GM21423 (cell line): ENCODE results near the gene FCN2.

Experiments
- ATAC-seq: cut with Tn5 transposase; IDR thresholded peaks from one replicate; pipeline ENCODE4 v1.9.1; 2021; ENCODE audit warnings: mild to moderate bottlenecking, moderate library complexity; ENCODE audit not compliant: unreplicated experiment

The FCN2 gene

DNA sequence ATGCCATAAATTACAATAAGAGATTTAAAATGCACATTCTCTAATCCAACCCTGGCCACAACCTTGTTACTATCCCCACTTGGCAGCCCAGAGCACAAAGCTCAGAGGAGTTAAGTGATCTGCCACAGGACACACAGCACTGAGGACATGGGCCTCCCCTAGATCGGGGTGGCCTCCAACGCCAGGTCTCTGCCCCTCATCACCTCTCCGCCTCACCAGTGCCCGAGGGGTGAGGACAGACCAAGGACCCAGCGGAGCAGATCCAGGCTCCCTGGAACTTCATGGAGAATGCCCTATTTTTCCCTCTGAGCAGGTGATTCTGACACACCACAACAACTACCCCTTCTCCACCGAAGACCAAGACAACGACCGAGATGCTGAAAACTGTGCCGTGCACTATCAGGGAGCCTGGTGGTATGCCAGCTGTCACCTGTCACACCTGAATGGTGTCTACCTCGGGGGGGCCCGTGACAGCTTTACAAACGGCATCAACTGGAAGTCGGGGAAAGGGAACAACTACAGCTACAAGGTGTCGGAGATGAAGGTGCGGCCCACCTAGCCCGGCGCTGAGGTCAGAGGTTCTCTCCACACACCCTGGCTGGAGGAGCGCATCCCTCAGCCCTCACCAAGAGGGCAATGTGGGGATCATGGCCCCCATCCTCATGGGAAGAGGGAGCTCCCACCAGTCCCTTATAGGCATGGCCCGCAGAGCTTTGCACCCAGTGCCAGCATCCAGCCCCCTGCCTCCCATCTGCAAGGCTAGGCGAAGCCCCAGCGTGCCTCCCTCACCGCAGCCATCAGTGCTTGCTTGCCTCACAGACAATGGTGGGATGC, 12.5 kb upstream of the FCN2 start:
- ATAC-seq: no peak

DNA sequence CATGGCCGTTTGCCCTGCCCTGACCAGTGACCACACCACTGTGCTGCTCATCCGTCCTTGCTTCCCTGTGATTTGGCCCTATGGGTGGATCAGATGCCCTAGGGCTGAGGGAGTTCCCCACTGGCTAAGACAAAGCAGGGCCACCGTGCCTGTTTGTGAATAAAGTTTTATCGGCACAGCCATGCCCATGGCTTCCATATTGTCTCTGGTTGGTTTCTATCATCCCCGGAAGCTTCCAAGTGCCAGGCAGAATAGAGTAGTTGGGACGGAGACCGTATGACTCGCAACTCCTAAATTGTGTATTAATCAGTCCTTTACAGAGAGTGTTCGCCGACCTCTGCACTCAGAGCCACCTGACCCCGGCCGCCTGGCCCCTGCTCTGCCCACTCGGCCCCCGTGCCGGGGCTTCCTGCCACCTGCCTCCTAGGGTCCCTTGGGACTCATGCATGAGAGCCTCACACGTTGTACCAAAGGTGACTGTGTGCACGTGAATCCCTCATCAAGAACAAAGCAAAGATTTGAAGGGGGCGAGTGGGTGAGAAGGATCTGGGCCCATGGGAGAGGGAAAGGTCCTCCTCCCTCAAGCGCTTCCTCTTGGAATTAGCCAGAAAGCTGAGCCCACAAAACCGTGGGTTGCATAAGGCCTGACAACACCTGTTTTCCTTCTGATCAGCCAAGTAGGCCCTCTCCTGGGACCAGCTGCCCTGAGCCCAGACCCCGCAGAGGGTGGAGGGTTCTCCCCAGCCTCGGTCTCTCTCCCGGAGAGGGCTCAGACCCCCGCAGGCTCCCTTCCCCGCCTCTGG, 11.7 kb upstream of the FCN2 start:
- no peak for ATAC-seq

DNA sequence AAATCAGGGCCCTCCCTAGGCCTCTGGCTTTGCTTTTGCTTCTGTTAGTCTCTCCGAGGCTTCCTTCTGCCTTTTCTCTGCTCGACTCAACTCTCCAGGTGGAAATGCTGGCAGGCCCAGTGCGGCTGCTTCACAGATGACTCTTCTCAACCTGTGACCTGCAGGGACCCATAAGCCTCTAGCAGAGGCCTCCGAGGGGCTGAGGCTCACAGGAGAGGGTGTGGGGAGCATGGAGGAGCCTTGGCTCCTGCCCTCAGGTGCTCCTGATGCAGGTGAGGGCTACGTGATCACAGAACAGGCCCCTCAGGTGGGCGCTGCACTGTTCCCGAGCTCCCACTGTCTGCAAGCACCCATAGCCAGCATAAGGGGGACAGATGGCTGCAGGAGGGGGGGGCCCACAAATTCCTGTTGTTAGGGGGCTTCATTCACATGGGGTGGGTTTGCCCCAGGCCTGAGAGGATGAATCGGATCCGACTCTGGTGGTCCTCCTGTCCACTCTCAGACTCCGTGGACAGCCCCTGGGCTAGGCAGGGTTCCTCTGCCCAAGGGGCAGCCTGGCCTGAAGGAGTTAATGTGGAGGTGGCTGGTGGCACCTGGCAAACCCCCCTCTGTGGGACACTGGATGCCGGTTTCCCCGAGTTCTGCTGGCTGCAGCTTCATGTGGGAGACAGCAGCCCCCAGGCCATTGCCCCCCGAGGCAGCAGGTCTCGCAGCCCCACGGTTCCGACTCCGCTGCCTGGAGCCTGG, 10.9 kb upstream of the FCN2 start:
- ATAC-seq: no peak

DNA sequence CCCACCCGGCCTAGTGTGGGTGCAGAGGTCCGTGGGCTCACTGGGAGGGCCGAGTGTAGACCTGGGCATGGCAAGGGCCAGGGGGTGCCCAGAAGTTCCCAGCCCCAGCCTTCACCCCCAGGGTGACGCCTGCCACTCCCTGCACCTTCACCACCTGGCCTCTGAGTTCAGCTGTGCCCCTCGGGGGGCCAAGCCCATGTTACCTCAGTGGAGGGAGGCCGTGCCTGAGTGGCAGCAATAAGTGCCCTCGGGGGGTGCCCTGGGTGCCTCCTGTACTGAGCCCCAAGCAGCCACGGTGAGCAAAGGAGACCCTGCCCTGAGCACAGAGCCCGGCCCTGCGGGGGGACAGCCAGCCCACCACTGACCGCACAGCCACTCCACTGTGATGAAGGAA, 10.3 kb upstream of the FCN2 start:
- no peak for ATAC-seq

DNA sequence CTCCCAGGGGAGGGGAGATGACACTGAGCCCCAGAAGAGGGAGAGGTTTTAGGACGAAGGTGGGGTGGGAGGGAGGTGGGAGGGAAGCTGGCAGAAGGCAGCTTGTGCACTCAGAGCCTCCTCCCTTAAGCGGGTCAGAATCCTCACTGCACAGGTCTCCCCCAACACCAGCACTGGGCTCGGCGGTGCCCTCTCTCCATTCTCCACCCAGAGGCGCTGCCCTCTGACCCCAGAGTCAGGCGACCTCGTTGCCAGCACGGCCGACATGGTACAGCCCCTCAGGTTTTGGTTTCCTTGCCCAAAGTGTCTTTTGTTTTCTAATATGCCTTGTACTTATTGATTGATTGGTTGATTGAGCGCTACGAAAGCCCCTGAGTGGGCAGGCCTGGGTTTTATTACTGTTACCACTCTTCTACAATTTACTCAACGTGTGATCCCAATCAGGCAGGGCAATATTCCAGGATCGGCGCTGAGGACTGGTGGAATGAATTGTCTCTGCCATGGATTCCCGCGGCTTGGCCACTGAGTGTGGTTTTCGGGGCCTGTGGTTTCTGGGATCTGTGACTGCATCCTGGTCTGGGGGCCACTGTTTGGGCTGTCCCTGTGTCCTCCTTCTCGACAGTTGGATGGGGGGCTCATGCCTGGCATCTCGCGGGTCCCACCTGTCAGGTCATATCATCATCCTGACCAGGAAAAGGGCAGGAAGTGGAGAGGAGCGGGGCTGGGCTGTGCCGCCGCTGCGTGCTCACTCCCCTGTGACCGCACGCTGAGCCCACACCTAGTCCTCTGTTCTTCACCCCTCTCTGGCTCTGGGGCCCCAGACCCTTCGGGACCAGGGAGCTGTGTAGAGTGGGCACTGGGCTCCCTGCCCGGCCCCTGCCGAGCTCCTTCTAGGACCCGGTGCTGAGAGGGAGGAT, 9.6 kb upstream of the FCN2 start:
- ATAC-seq: no peak

DNA sequence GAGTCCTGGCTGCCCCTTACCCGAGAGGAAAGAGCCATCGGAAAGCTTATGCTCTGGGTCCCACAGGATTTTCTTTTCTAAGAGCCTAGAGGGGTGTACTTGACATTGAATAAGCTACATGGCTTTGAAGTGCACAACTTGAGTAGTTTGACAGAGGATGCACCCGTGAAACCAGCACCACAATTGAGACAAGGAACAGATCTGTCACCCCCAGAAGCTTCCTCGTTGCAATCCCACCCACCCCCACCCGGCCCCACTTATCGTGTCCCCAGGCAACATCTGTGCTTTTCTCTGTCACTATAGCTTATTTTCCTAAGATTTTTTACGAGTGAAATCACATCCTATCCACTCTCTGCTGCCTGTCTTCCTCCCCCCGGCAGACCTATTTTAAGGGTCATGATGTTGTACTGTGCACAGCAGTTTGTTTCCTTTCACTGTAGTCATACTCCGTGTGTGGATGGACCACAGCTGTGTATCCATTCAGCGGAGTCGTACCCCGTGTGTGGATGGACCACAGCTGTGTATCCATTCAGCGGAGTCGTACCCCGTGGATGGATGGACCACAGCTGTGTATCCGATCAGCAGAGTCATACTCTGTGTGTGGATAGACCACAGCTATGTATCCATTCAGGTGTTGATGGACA, 8.8 kb upstream of the FCN2 start:
- no peak for ATAC-seq

DNA sequence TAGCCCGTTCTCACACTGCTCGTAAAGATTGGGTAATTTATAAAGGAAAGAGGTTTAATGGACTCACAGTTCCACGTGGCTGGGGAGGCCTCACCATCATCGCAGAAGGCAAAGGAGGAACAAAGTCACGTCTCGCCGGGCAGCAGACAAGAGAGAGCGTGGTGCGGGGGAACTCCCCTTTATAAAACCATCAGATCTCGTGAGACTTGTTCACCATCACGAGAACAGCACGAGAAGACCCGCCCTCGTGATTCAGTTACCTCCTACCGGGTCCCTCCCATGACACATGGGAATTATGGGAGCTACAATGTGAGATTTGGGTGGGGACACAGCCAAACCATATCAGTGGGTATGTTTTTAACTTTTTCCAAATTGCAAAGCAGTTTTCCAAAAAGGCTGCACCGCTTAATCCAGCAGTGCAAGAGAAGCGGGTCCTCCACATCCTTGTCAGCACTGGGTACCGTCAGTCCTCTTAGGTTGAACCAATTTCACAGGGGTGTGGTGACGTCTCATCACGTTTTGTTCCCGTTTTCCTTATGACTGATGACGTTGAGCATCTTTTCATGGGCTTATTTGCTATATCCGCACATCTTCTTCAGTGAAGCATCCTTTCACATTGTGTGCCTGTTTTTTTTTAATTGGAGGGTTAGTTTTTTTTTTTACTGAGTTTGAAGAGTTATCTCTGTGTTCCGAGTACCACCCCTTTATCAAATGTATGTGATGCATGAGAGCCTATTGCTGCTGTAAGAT, 8.0 kb upstream of the FCN2 start:
- no peak for ATAC-seq

DNA sequence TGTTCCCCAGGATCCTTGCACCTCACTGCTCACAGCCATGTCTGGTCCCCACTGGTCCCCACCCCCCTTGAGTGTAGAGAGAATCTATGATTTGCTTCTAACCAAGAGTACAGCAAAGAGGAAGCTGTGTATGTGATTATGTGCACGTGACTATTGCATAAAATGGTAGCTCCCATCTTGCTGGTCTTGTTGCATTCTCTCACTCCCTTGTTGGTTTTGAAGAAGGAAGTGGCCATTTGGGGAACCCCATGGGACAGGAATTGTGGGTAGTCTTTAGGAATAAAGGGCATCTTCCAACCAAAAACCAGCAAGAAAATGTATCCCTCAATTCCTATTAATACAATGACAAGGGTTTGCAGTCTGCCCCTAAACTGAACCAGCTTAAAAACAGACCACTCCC, 5.2 kb upstream of the FCN2 start:
- ATAC-seq: no peak

DNA sequence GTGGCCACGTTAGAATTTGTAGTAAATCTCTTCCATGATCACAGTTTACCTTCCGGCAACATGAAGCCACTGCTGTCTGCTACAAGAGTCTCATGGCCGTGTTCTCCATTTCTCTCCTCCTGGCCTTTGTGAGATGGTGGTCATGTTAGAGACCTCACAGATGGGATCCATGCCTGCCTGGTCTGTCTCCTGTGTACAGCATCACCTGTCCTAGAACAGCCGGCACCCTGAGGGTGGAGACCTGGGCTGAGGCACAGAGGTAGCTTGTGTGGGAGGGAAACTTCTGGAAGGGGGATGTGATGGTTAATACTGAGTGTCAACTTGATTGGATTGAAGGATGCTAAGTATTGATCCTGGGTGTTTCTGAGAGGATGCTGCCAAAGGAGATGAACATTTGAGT, 3.1 kb upstream of the FCN2 start:
- no peak for ATAC-seq

DNA sequence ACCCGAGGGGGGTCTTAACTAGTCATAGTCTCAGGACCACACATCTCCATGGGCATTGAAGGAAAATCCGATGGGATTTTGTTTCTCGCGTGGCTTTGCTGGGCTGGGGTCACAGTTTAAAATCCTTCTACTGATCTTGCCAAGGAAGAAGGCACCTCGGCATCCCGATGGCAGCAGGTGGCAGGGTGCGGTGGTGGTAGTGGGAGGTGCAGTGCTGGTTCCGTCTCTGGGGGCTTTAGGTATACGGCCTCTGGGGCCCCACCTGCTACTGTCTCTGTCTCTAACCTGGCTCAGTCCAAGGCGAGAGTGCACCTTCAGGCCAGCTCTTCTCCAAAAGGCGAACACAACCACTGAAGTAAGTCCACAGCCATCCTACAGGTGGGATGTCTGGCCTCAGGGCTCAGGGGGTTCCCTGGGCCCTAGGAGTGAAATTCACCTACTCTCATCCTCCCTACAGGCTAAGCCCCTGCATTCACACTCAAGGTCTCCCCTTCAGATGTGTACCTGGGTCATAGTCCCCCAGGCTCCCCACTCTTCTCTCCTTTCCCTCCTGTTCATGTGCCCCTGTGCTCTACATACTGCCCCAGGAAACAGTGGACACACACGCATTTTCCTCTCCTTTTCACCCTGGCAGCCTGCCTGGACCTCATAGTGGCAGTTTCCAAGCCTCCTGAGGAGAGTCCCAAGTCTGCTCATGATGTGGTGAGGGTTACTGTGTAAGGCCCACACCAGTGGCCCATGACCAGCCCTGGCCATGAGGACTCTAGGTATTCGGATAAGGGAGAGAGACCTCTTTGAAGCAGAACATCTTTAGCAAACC, 736 bp upstream of the FCN2 start:
- ATAC-seq: no peak

DNA sequence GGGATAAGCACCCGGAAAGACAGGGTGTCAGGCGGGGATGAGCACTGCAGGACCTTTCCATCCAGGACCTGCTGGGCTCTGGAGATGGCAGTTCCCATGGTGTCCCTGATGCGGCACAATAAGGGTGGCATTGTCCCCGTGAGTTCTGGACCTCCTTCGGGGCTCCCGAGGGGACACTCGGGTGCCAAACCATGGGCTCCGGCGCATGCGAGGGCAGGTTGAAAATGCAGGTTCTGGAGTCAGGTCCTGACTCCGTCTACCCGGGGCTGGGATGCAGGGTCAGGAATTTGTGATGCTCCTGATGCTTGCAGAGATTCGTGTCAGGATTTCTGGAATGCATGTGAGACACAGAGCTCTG, 682 bp downstream of the FCN2 start:
- no peak for ATAC-seq

DNA sequence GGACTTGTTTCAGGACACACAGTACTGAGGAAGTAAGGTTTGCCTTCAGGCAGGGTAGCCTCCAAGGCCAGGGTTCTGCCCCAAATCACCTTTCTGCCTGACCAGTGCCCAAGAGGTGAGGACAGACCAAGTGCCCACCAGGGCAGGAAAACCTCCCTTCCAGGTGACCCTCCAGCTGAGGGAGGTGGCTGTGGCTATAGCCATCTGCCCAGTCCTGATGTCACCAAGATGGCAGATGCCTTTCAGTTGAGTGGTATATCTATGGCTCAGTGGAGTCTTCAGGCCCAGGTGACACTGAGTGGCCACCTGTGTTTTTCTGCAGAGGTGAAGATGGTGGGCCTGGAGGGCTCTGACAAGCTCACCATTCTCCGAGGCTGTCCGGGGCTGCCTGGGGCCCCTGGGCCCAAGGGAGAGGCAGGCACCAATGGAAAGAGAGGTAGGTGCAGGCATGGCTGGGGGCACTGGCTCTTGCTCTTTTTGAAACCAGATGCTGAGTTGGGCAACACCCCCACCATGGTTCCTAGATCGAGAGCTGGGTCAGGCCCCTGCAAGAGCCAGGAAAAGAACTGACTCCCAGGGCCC, 1.7 kb downstream of the FCN2 start:
- ATAC-seq: no peak

DNA sequence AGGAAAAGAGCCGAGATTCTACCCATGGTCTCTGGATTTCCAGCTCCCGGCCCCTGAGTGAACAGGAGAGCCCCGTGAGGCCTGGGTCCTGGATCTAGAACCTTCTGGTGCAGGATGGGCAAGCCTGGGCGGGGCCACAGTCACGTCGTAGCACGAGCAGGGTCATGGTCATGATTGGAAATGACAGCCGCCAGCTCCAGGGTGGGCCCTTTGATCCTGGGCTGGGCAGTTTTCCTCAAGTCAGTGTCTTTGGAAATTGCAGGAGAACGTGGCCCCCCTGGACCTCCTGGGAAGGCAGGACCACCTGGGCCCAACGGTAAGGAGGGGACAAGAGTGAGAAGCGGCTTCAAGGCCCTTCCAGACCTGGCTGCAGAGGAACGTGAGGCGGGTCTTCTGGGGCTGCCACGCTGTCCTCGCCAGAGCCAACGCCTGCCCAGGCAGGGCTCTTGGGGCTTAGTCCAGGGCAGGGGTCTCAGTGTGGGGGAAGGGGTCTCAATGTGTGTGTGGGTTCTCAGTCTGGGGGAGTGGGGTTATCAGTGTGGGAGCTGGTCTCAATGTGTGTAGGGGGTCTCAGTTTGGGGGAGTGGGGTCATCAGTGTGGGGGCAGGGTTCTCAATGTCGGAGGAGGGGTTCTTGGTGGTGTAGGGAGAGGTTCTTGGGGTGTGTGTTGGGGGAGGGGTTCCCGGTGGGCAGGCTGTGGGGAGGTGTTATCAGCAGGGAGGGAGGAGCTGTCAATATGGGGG, 2.6 kb downstream of the FCN2 start:
- no peak for ATAC-seq

DNA sequence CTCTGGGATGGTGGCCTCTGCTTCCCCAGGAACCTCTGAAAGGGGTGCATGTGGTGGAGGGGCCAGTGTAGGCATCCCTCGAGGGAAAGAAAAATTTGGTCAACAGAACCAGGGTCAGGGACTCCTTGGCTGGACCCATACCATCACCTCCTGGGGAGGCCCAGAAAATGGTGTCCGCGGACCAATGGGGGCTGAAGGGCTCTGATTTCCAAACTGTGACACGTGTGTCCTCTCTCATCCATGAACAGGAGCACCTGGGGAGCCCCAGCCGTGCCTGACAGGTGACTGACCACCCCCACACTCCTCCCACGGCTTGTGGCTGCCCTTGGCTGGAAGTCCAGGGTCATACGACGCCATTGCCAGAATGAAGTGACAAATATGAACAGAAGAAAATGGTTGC, 3.9 kb downstream of the FCN2 start:
- ATAC-seq: no peak

DNA sequence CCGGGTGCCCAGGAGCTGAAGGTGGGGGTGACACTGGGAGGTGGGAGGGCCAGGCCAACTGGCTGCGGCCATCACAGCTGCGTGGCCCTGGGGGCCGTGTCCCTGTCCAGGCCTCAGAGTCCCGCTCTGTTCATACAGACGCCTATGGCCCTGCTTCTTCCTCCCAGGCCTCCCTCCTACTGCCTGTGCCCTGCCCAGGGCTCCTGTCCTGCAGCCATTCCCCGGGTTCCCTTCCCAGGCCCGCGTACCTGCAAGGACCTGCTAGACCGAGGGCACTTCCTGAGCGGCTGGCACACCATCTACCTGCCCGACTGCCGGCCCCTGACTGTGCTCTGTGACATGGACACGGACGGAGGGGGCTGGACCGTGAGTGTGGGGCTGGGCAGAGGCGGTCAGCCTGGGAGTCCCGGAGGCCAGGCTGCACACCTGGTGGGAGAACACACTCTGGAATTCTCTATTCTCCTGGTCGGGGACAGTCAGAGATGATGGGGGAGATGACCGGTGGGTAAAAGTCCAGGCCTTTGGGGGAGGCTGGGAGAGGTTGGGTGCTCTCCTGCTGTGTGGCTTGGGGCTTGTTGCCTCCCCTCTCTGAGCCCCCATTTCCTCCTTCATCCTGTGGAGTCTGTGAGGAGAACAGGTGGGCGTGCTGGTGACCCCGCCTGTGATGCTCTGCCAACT, 4.5 kb downstream of the FCN2 start:
- no peak for ATAC-seq

DNA sequence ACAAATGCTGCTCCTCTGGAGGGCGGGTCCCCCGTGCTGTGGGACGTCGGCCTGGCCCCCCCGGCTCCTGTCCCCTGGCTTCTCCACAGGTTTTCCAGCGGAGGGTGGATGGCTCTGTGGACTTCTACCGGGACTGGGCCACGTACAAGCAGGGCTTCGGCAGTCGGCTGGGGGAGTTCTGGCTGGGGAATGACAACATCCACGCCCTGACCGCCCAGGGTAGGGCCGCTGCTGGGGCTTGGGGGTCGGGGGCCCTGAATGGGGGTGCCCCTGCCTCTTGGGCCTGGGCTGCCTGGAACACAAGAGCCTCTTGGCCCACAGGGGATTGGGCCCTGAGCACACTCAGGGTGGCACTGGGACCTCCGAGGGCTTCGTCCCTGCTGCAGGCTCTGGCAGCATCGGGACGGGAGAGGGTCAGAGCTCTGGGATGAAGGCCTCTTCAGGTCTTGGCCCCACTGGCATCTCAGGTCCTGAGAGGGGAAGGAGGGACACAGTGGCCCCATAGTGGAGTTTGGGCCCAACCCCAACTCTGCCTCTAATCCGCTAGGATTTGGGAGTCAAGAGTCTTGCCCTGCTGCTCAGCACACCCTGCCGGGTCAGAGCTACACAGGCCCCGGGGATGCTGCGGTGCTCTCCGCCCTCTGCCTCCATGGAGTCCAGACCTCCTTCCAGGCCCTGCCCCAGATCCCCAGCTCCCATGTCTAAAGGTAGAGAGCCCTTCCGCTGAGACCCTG, 5.2 kb downstream of the FCN2 start:
- no peak for ATAC-seq
